HepG2 (cell line): ENCODE data around the gene CYBC1. TPM values are rescaled to one million over a fixed set of nuclear protein-coding genes. Genes with fewer than 3 reads are reported as not detected.

ENCODE experiments used
- AHDC1 ChIP-seq: sonication (generic); formaldehyde crosslinking; IDR thresholded peaks from 2 replicates; pipeline ENCODE4 v1.5.1; 2020; ENCODE audit warnings: mild to moderate bottlenecking, missing genetic modification reagents, borderline replicate concordance
- ASH2L ChIP-seq: fragments of 300-600, 200-600 bp; sonication (generic); IDR thresholded peaks from 2 replicates; pipeline ENCODE4 v1.7.0; 2017; ENCODE audit warnings: low read depth, mild to moderate bottlenecking, moderate library complexity, mixed read lengths, low read length; ENCODE audit not compliant: insufficient read length
- CC2D1A ChIP-seq: sonication (generic); formaldehyde crosslinking; IDR thresholded peaks from 2 replicates; pipeline ENCODE4 v1.8.1; 2023; ENCODE audit warnings: mild to moderate bottlenecking, missing genetic modification reagents
- EEA1 ChIP-seq: sonication (generic); formaldehyde crosslinking; IDR thresholded peaks from 2 replicates; pipeline ENCODE4 v1.5.1; 2020; ENCODE audit warnings: mild to moderate bottlenecking, missing genetic modification reagents, borderline replicate concordance
- FOXC1 ChIP-seq: sonication (generic); formaldehyde crosslinking; IDR thresholded peaks from 2 replicates; pipeline ENCODE4 v1.8.0; 2022; ENCODE audit warnings: mild to moderate bottlenecking, missing genetic modification reagents, borderline replicate concordance
- GFI1 ChIP-seq: sonication (generic); formaldehyde crosslinking; IDR thresholded peaks from 2 replicates; pipeline ENCODE4 v1.5.0; 2020; ENCODE audit warnings: missing genetic modification reagents, mild to moderate bottlenecking, borderline replicate concordance
- HNF4G ChIP-seq, 2 experiments: sonication (generic) in 1 of 2; formaldehyde crosslinking in 1 of 2; IDR thresholded peaks; 2 replicates each; pipeline versions ENCODE4 v1.4.0 to v1.6.1; 2011 to 2020; ENCODE audit warnings: borderline replicate concordance in 2 of 2, low read depth in 2 of 2, mild to moderate bottlenecking in 2 of 2, low read length in 1 of 2, missing genetic modification reagents in 1 of 2, moderate library complexity in 1 of 2
- NCOR1 ChIP-seq: fragments of 200-600 bp; sonication (generic); IDR thresholded peaks from 2 replicates; pipeline ENCODE4 v1.7.0; 2017; ENCODE audit warnings: antibody characterized with exemption, low read length, borderline replicate concordance
- SIX1 ChIP-seq: sonication (generic); formaldehyde crosslinking; IDR thresholded peaks from 2 replicates; pipeline ENCODE4 v1.4.0; 2020; ENCODE audit warnings: missing genetic modification reagents, borderline replicate concordance
- SYNCRIP ChIP-seq: fragments of 200-400 bp; formaldehyde crosslinking; IDR thresholded peaks from 2 replicates; pipeline ENCODE4 v1.6.1; 2018; ENCODE audit warnings: mild to moderate bottlenecking, low read depth, low read length; ENCODE audit not compliant: insufficient read depth
- ZBTB1 ChIP-seq: sonication (generic); formaldehyde crosslinking; IDR thresholded peaks from 2 replicates; pipeline ENCODE4 v1.4.0; 2020; ENCODE audit warnings: missing genetic modification reagents, borderline replicate concordance
- ZFP82 ChIP-seq: sonication (generic); formaldehyde crosslinking; IDR thresholded peaks from 2 replicates; pipeline ENCODE4 v1.5.1; 2020; ENCODE audit warnings: mild to moderate bottlenecking, missing genetic modification reagents, borderline replicate concordance
- ZFP90 ChIP-seq: sonication (generic); formaldehyde crosslinking; IDR thresholded peaks from 2 replicates; pipeline ENCODE4 v1.8.0; 2022; ENCODE audit warnings: missing genetic modification reagents, mild to moderate bottlenecking, inconsistent platforms, borderline replicate concordance
- ZIK1 ChIP-seq: sonication (generic); formaldehyde crosslinking; IDR thresholded peaks from 2 replicates; pipeline ENCODE4 v1.5.0; 2020; ENCODE audit warnings: mild to moderate bottlenecking, low read depth, missing genetic modification reagents, borderline replicate concordance
- ZNF343 ChIP-seq: sonication (generic); formaldehyde crosslinking; IDR thresholded peaks from 2 replicates; pipeline ENCODE4 v1.4.0; 2020; ENCODE audit warnings: mild to moderate bottlenecking, missing genetic modification reagents
- ZNF484 ChIP-seq: sonication (generic); formaldehyde crosslinking; IDR thresholded peaks from 2 replicates; pipeline ENCODE4 v1.5.1; 2020; ENCODE audit warnings: mild to moderate bottlenecking, low read depth, missing genetic modification reagents, borderline replicate concordance
- ZNF720 ChIP-seq: sonication (generic); formaldehyde crosslinking; IDR thresholded peaks from 2 replicates; pipeline ENCODE4 v1.4.0; 2020; ENCODE audit warnings: missing genetic modification reagents
- ZNF75D ChIP-seq: sonication (generic); formaldehyde crosslinking; IDR thresholded peaks from 2 replicates; pipeline ENCODE4 v1.8.1; 2023; ENCODE audit warnings: missing genetic modification reagents, mild to moderate bottlenecking, borderline replicate concordance
- polyA plus RNA-seq, 8 experiments: library from polyadenylated mRNA; depleted of rRNA in 3 of 8; stranded (reverse) in 7 of 8; unstranded in 1 of 8; fragments of >200 nt; fragmentation: Illumina TruSeq in 4 of 8; extraction: Trizol in 4 of 8; gene quantifications; 2 replicates each; pipeline versions ENCODE4 v1.2.1 to v1.2.3, GENCODE V29; 2011 to 2016; ENCODE audit warnings: low read depth in 4 of 8, missing spikeins in 1 of 8, mixed read lengths in 1 of 8; ENCODE audit not compliant: insufficient read depth in 1 of 8
- total RNA-seq, 5 experiments: library from RNA; depleted of rRNA; stranded (reverse); fragments of >200 nt; fragmentation: Illumina TruSeq; extraction: Trizol; gene quantifications; 2 replicates each; pipeline ENCODE4 v1.2.3, GENCODE V29; 2016; ENCODE audit warnings: low read depth in 1 of 5
- TF ChIP-seq, protein P1 (sequence below): sonication (generic); formaldehyde crosslinking; IDR thresholded peaks from 2 replicates; pipeline ENCODE4 v1.4.0; 2020; ENCODE audit warnings: missing genetic modification reagents, borderline replicate concordance

Gene CYBC1
- total and polyA plus RNA-seq, 2 of the 13 experiments (the other 11 are each of a cell fraction or from before 2014, with no cell fraction given), result 43.4 to 44.1 TPM

DNA sequence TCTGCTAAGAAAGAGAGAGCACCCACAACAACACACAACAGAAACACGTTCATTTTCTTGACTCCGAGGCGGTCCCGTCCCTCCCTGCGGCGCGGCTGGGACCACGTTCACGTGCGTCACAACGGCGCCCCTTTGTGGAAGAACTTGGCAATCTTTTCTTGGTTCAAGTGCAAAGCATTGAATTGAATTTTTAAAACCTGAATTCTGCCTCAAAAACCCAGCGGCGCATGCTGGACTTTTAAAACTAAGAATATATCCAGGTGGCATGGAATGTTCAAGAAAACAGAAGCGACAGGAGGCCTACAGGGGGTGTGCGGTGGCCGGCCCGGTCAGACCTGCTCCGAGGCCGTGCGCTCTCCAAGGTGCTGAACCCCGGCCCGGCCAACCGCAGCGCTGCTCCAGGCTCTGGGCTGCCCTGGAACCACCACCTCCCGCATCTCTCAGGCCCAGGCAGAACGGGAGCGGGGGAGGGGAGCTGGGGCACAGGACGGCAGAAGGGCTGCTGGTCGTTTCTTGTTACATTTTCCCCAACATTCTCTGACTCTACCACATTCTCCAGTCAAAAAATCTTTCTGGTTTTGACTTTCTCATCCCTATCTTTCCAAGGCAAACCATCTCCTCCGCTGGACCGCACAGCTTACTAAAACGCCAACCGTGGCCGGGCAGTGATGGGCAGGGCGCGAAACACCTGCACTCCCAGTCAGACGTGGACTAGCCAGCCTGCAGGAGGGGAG lies 35.8 kb downstream of the CYBC1 start (continued):
- TF ChIP-seq HNF4G (IDR thresholded peaks at IDR 0.05; ENCODE audit: borderline replicate concordance, low read depth, low read length) (no peak), HNF4G (CRISPR knock-in tag; IDR thresholded peaks at IDR 0.05; ENCODE audit: borderline replicate concordance, low read depth) (peak; percentile 32; the same call in 1 of the 2 replicates), NCOR1 (no peak), EEA1 (CRISPR knock-in tag) (peak; percentile 85; the same call in 1 of the 2 replicates), GFI1 (CRISPR knock-in tag) (peak; percentile 70; the same call in 1 of the 2 replicates), ZNF720 (CRISPR knock-in tag) (no peak), CC2D1A (CRISPR knock-in tag) (no peak), SYNCRIP (no peak), ZNF343 (CRISPR knock-in tag) (peak; percentile 63; the same call in 1 of the 2 replicates), AHDC1 (CRISPR knock-in tag) (peak; percentile 43; the same call in 1 of the 2 replicates), ZFP82 (peak; percentile 76; the same call in 1 of the 2 replicates), ZFP90 (peak; percentile 98), ZNF75D (CRISPR knock-in tag) (0 out of 2 replicates have a peak, but pooled peaks have one; percentile 90), FOXC1 (CRISPR knock-in tag) (peak; percentile 84; the same call in 1 of the 2 replicates), ZIK1 (peak; percentile 90; the same call in 1 of the 2 replicates), ZBTB1 (CRISPR knock-in tag) (no peak; the same call in 1 of the 2 replicates), ASH2L (peak; percentile 37), SIX1 (CRISPR knock-in tag) (no peak), ZNF484 (CRISPR knock-in tag) (peak; percentile 86; the same call in 1 of the 2 replicates)
- TF ChIP-seq, protein P1, sequence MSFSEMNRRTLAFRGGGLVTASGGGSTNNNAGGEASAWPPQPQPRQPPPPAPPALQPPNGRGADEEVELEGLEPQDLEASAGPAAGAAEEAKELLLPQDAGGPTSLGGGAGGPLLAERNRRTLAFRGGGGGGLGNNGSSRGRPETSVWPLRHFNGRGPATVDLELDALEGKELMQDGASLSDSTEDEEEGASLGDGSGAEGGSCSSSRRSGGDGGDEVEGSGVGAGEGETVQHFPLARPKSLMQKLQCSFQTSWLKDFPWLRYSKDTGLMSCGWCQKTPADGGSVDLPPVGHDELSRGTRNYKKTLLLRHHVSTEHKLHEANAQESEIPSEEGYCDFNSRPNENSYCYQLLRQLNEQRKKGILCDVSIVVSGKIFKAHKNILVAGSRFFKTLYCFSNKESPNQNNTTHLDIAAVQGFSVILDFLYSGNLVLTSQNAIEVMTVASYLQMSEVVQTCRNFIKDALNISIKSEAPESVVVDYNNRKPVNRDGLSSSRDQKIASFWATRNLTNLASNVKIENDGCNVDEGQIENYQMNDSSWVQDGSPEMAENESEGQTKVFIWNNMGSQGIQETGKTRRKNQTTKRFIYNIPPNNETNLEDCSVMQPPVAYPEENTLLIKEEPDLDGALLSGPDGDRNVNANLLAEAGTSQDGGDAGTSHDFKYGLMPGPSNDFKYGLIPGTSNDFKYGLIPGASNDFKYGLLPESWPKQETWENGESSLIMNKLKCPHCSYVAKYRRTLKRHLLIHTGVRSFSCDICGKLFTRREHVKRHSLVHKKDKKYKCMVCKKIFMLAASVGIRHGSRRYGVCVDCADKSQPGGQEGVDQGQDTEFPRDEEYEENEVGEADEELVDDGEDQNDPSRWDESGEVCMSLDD (CRISPR knock-in tag), result peak; percentile 95
